Measurements from ENCODE around the gene DAB1.

DNA sequence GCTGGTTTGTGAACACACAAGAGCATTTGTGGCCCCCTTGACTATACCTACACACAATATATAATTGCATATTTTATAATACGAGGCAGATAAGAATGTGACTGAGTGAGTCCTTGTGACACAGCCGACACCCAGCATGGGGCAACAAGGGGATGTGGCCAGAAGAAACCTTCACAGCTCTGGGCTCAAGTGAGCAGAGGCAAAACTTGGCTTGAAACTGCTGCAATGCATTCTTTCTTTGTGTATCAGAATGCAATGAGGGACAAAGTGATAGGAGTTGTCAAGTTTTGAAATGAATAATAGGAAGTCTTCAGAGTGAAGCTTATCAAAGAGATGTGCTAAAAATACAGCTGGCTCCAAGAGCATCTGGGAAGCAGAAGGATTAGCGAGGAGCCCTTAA lies 334.0 kb downstream of the DAB1 start:
- TF ChIP-seq, protein P1, sequence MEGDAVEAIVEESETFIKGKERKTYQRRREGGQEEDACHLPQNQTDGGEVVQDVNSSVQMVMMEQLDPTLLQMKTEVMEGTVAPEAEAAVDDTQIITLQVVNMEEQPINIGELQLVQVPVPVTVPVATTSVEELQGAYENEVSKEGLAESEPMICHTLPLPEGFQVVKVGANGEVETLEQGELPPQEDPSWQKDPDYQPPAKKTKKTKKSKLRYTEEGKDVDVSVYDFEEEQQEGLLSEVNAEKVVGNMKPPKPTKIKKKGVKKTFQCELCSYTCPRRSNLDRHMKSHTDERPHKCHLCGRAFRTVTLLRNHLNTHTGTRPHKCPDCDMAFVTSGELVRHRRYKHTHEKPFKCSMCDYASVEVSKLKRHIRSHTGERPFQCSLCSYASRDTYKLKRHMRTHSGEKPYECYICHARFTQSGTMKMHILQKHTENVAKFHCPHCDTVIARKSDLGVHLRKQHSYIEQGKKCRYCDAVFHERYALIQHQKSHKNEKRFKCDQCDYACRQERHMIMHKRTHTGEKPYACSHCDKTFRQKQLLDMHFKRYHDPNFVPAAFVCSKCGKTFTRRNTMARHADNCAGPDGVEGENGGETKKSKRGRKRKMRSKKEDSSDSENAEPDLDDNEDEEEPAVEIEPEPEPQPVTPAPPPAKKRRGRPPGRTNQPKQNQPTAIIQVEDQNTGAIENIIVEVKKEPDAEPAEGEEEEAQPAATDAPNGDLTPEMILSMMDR (IDR thresholded peaks at IDR 0.05) = no peak
- no peak for TF ChIP-seq POLR2A (IDR thresholded peaks at IDR 0.05)

Data from right lobe of liver (tissue), 4 donors.